ENCODE results near the gene SH3RF1.

Gene SH3RF1

GRCh38 chr4:169250796-169251195, 20.0 kb downstream of the SH3RF1 start:
- no peak for DNase-seq

GRCh38 chr4:169249999-169250398, 20.8 kb downstream of the SH3RF1 start:
- DNase-seq: no peak

GRCh38 chr4:169249214-169249973, 21.4 kb downstream of the SH3RF1 start:
- DNase-seq: no peak

- DNase-seq: no peak
Measured at GRCh38 chr4:169248645-169249044, 22.1 kb downstream of the SH3RF1 start.

DNA sequence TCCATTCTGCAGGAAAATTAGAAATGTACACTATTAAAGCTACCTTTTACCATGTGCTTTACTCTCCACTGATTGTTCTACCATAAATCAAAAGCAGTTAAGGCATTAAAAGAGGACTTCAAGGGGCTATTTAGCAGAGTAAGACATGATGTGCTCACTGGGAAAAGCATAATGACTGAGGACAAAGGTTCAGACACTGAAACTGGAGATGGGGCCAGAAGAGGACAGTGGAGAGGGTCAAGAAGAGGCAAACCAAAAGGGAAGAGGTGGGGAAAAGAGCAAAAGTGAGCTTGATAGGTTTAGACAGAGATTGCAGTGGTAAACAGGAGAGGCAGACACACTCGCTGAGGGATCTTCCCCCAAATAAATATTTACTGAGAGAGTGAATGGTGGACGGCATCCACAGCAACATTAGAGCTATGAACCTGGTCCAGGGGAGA, 23.8 kb downstream of the SH3RF1 start:
- DNase-seq: no peak

DNA sequence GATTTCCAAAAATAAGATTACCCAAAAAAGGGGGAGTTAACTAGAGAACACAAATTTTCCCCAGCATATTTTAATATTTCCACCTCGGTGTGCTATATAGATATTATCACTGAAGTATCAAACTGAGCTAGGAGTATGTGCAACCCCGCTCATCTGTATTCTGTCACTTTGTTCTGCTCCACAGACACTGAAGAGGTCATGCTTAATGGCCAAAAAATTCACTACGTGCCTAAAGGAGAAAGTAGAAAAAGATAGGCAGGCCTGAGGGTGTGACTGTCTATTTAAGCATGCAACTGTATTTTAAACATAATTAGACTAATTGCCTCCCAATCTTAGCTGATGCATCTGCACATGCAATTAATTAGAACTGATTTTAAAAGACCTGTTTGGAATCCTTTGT, 24.5 kb downstream of the SH3RF1 start:
- no peak for DNase-seq

DNA sequence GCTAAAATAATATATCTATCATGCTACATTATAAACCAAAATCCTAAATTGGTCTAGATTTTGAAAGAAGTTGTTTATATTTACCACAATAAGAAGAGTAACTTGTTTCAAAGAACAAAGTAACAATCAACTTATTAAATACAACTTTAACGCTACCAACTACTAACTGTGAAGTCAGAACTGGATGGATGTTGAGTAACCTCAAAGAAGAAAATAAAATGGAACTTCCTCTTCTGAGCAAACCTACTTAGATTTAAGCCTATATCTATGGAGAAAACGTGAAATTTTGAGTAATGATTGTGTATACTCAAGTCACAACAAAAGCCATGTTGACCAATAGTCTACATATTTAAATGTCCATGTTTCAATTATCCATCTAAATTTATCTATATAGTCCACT, 25.7 kb downstream of the SH3RF1 start:
- DNase-seq: no peak

- DNase-seq: no peak
Measured at GRCh38 chr4:169243825-169244609, 26.7 kb downstream of the SH3RF1 start.

- no peak for DNase-seq
Measured at GRCh38 chr4:169241464-169241863, 29.3 kb downstream of the SH3RF1 start.

DNA sequence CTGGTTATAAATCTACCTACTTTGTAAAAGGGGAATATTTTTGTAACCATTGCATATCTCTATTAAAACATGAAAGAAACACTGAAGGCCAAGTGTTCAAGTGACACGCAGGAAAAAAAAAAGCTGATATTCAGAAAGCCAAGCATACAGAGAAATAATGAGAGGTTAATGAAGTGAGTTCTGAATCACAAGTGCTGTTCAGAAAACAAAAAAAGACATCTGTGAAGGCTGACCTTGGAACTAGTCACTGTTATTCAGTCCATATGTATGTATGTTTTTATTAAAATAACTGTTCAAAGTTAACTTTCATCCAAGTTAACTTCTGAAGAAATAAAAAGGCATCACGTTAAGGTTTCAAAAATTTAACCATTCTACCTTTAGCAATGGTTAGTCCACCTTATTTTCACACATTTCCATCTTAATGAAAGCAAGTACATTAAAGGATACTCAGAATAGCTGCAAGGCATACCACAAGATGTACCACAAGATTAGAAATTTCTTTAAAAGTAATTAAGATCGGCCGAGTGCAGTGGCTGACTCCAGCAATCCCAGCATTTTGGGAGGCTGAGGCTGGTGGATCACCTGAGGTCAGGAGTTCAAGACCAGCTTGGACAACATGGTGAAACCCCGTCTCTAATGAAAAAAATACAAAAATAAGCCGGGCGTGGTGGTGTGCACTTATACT, 31.4 kb downstream of the SH3RF1 start:
- DNase-seq: no peak

GRCh38 chr4:169238445-169238844, 32.3 kb downstream of the SH3RF1 start:
- no peak for DNase-seq

DNA sequence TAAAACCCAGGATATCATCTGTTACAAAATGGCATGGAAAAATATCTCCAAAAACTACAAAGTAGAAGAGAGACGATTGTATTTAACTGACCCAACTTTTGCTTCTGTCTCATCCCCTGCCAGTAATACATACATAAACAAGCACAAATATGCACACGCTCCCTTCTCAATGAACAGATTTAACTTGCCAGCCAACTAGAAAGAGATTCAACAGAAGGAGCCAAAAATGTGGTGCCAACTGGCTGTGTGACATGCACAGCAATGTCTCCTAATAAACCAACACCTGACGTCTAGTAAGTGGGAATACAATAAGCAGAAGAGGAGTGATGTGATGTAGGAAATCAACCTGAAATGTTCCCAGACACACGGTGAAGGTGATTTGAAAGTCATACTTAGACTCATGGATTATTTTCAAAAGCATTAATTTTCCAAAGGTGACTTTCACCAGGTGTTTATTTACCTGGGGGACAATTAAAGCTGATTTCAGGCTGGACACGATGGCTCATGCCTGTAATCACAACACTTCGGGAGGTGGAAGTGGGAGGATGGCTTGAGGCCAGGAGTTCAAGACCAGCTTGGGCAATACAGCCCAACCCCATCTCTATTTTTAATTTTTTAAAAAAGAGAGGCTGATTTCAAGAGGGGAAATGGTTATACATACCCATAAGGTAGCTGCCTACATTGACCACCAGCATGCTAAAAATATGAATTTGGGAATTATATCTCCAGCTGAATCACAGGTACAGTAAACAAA, 33.7 kb downstream of the SH3RF1 start:
- DNase-seq: no peak

DNA sequence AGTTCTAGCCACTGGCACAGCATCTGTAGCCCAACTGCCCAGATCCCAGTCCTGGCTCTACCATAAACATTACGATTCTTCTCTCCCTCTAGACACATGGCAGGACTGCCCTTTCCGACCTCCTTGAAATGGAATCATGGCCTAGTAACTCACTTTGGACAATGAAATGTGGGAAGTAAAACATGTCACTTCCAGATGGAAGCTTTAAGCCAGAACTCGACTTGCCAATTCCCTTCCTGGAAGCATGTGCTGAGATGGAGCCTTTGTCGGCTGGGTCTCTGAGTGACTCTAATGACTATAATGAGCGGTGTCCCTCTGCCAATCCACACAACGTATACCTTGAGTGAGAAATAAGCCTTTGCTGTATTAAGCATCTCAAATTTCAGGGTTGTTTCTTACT, 34.7 kb downstream of the SH3RF1 start:
- no peak for DNase-seq

GRCh38 chr4:169234137-169234855, 36.5 kb downstream of the SH3RF1 start:
- no peak for DNase-seq

DNA sequence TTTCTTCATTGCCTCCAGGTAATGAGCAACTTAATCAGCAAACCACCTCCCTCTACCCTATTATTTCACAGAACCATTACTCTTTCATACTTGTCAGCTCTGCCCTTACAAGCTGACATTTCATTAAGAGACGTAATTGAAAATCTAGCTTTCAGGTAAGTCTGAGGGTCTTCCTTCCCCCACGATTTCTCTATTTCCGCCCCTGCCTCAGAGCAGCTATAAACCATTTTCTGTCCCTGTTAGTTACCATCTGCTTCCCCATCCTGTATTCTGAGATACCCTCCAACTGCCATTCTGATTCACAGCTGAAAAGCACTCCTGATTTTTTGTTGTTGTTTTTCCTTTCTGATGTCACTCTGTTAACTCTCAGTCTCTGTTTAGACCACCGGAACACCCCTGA, 37.1 kb downstream of the SH3RF1 start:
- DNase-seq: no peak

DNA sequence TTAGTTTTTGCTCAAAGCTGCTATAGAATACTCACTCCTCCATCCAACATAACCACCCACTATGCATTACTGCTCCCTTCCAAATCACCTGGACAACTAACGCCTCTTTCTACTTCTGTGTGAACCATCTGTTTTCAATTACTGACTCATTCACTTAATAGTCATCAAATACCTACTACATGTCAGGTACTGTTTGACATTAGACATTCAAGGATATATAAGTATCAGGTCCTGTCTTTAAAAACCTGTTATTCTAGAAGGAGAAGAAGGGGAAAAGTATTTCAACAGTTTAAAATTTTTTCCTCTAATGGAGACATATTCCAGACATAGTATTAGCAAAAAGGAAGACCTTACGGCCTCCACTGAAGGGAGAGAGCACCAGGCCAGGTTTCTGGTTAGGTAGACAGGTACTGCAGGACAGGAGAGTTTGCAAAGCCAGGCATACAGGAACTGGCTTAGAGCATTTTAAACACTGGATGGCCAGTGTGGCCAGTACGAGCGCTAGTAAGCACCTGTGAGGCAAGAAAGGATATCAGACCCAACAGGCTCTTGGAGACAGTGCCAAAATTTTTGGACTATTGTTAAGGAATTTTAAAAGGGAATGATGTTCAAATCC, 39.0 kb downstream of the SH3RF1 start:
- DNase-seq: no peak

- DNase-seq: no peak
Measured at GRCh38 chr4:169229571-169230028, 41.2 kb downstream of the SH3RF1 start.

DNA sequence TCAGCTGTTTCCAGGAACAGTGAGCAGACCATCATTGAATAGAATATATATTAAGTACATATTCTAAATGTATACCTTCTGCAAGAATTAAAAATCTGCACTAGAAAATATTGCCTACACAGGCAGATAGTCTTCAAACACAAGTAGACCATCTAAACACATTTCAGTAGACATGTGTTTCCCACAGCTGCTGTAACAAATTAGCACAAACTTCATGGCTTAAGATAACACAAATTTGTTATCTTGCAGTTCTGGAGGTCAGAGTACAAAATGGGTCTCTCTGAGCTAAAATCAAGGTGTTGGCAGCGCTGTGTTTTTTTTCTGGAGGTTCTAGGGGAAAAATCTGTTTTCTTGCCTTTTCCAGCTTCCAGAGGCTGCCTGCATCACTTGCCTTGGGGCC, 42.7 kb downstream of the SH3RF1 start:
- DNase-seq: no peak

GRCh38 chr4:169226565-169226964, 44.2 kb downstream of the SH3RF1 start:
- DNase-seq: no peak

DNA sequence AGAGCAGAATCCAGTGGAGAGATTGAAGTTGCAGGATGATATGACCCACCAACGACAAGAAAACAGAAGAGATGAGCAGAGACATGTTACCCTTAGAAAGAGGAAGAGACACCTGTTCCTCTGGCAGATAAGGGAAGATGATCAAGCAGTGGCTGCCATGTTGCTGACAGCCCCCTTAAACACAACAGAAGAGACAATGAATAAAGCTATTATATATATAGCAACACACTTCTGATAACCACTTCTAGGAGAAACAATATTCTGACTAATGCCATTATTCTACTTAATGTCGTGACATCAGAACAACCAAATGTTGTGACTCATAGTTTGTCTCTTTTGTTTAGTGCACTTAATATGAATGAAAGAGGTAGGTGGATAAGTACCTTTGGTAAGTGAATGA, 44.9 kb downstream of the SH3RF1 start:
- no peak for DNase-seq

GRCh38 chr4:169225058-169225751, 45.6 kb downstream of the SH3RF1 start:
- DNase-seq: no peak

Data from NCI-H524 treated with DMSO at 0.1 percent for 48 hours (cell line).